HG03045 (cell line): ENCODE data around the gene CEP83.
"Not testable (repeated sequence)": the region's sequence is repeated elsewhere in the genome, so short reads cannot be mapped to it uniquely, and the experiment has no call there.

ENCODE experiments used
- ATAC-seq: cut with Tn5 transposase; IDR thresholded peaks from one replicate; pipeline ENCODE4 v1.9.1; 2021; ENCODE audit warnings: mild to moderate bottlenecking, moderate library complexity; ENCODE audit not compliant: unreplicated experiment

The CEP83 gene

GRCh38 chr12:94435511-94435927 is 24.1 kb downstream of the CEP83 start:
- no peak for ATAC-seq

DNA sequence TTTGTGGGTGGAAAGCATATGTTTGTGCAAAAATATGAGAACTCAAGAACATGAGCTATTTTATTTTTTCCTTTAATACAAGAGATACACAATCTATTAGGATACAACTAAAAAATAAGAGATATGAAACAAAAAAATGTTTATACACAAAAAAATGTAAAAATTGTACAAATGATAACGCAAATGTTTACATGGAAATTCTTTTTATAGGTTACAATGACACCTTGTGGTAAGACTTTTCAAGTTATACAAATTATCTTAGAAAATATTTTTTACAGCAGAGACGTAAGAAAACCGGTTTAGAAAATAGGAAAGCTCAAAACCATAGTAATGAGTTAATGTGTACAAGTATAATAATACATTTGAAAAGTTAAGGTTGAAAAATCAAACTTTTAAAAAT is 25.5 kb downstream of the CEP83 start:
- ATAC-seq: no peak

DNA sequence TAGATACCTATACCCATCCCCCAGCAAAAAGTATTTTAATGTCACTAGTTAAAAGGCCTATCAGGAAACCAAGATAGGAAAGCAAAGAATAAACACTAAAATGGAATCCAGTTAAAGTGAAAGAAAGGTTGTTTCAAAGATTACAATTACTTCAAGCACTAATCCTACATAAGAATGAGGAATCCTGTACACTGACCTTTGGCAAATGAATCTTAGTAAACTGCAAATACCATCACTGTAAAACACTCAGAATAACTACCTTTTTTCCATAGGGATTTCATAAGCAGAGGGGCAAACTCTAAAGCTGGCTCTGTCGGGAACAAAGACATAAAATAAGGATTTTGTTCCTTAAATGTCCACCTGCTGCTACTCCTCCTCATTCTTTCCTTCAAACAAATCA is 25.9 kb downstream of the CEP83 start:
- no peak for ATAC-seq

GRCh38 chr12:94430304-94430703 is 29.4 kb downstream of the CEP83 start:
- ATAC-seq: no peak

DNA sequence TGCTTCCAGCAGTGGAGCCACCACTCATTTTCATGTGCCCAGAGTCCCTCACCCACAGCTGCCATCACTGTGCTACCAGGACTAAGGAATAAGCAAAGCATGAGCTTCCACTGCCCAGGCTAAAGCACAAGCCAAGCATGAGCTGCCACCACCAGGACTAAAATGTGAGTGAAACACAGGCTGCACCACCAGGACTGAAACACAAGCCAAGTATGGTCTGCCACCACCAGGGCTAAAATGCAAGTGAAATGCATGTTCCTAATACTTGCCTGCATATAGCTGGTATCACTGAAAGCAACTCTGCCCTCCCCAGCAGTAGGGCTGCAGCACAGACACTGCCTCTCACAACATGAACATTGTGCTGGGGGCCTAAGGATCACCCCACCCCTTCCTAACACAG is 30.0 kb downstream of the CEP83 start:
- no peak for ATAC-seq

- ATAC-seq: no peak
These were observed 30.5 kb downstream of the CEP83 start for GRCh38 chr12:94429191-94429590.

- ATAC-seq: no peak
These were observed 31.9 kb downstream of the CEP83 start for GRCh38 chr12:94427501-94428381.

DNA sequence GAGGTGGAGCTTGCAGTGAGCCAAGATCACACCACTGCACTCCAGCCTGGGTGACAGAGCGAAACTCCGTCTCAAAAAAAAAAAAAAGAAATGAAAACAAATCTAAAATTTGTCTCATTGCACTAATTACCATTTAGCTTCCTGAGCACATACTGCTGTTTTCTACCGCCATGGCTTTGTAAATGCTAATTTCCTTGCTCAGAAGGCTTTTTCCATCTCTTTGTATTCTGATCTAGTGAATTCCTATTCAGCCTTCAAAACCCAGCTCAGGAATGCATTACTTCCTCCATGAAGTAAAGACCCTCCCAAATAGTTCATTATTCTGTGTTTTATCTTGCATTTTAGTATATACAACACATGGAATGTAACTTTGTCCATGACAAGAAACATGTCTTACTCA is 33.6 kb downstream of the CEP83 start:
- no peak for ATAC-seq

DNA sequence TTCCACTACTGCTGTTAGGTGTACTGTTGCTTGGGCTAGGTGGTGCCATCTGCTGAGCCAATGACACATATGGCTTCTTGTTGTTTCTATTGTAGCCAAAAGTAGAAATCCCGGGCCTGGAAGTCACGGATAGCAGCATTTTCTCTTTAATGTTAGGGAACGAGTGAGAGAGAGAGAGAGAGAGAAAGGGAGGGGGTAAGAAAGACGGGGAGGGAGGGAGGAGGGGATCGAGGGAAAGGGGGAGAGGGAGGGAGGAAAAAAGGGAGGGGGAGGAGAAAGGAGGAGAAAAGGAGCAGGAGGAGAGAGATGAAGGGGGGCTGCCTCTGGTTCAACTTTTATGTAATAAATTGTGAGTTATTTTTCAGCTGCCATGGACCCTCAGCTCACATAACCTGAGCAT is 34.8 kb downstream of the CEP83 start:
- not testable (repeated sequence) for ATAC-seq

DNA sequence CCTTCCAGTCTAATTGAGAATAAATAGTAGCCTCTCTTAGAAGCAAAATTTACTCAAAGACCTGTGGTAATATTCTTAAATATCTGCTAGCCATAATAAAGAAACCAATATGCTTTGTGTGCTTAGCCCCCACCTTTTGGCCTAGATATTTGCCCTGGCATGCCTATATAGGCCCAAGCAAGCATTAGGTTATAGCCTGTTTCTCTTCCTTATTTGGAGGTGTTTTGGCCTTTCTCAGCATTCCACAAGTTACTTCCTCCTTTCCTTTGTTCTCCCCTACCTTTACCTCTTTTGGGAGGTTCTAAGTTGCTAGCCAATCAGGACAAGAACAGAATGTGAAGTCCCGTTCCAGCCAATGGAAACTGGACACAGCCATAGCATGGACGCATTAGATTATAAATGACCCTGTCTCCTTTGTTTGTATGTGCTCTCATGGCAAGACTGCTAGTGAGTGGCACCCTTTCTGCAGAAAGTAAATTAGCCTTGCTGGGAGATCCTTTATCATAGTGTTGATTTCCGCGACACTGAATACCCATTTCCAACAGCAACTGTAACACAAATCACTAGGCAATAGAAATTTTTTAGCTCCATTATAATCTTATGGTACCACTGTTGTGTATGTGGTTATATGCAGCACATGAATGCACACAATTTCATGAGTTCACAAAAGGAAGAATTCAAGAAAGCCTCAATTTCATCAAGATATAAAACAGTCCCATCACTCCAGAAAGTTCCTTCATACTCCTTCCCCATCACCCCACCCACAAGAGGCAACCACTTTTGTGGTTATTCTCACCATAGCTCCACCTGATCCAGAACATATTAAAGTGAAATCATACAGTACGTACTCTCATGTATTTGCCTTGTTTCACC is 37.6 kb downstream of the CEP83 start:
- ATAC-seq: no peak

- ATAC-seq: no peak
These were observed 41.1 kb downstream of the CEP83 start for GRCh38 chr12:94418517-94418916.

DNA sequence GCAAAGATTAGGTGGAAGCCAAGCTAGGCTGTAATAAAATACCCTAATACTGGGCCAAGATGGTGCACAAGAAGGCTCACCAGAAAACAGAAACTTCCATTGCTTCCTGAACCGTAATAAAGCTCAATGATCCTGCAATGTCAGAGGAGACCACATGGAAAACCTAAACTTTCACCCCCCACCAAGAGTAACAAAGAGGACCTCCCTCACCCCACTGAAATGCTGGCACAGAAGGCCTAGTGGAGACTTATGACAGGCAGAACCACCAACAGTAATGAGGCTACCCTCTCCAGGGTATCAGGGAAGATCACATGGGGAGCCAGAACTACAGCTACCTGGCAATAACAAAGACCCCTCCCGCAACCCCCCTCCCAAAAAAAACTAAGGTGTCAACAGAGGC is 43.1 kb downstream of the CEP83 start:
- ATAC-seq: no peak

DNA sequence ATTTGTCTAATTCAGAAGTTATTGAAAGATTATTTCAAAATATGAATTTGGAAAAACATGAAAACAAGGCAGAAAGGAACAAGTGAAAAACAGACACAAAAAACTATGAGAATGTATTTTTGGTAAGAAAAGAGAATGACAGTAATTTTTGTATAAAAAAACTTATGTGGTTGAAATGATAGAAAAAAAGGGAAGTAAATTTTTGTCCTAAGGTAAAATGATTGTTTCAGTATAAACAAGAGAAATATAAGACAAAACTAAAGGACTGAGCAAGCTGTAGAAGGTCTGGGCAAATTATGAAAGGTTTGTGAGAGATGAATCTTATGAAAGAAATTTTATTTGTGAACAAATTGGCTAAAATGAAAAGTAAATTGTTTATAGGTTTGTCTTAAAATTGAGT is 44.6 kb downstream of the CEP83 start:
- ATAC-seq: no peak

DNA sequence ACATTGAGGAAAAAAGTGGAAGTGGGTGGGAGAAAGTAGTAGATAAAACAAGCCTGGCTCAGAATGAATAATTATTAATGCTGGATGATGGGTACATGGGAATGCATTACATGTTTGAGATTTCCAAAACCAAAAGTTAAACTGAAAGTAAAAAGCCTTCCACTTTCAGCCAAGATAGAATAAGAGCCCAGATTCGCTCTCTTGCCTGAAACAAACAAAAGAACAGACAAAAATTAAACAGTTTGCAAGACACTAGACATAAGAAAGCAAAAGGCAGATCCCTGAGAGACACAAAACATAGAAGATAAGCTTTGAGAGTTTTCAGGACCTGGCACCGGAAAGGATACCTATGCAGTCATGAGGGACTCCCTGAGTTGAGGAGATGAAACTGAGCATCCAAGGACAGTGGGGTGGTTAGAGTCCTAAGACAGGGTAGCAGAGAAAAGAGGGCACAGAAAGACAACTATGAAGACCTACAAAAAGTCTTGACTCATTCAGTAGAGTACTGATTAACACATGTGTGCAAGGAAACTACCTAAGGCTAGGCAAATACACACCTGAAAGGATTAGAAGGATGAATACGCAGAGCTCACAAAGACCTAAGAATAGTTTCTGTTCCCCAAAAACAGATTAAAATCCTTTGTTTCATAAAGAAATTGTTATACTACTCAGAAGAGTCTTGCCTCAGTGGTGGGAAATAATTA is 54.1 kb downstream of the CEP83 start:
- peak; percentile 79 for ATAC-seq

DNA sequence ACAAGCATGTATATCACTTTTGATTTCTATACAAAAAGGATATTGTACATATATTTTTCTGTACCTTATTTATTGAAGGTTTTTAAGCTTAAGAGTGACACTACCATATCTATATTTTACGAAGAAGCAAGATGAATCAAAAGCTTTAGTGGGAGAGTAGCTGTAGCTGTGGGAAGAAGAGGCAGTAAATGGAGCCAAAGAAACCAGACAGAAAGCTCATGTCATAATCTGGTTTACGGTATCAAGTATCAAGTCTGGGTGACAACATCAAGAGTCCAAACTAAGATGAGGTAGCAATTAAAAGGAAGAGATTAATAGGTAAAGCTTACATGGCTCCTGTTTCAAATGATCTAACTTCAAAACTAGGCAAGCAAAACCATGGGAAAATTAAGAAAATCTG is 54.8 kb downstream of the CEP83 start:
- no peak for ATAC-seq

- ATAC-seq: no peak
These were observed 58.3 kb downstream of the CEP83 start for GRCh38 chr12:94401326-94401725.

GRCh38 chr12:94398685-94399084 is 61.0 kb downstream of the CEP83 start:
- ATAC-seq: not testable (repeated sequence)

- ATAC-seq: no peak
These were observed 62.3 kb downstream of the CEP83 start for GRCh38 chr12:94397401-94397800.

- ATAC-seq: not testable (repeated sequence)
These were observed 63.7 kb downstream of the CEP83 start for GRCh38 chr12:94396014-94396413.

- no peak for ATAC-seq
These were observed 69.6 kb downstream of the CEP83 start for GRCh38 chr12:94390130-94390485.

GRCh38 chr12:94389482-94390129 is 70.1 kb downstream of the CEP83 start:
- not testable (repeated sequence) for ATAC-seq
